Amniotic epithelial cell (primary cell): Measurements from ENCODE around the gene CSNK1A1.
"Not testable (repeated sequence)": the region's sequence is repeated elsewhere in the genome, so short reads cannot be mapped to it uniquely, and the experiment has no call there.

Source experiments
- DNase-seq: peaks from one replicate; pipeline ENCODE4 v3.0.0-alpha.2; 2010; ENCODE audit warnings: low read depth

Gene CSNK1A1

GRCh38 chr5:149456597-149457392 lies 94.4 kb downstream of the CSNK1A1 start:
- peak; percentile 92 for DNase-seq

- peak; percentile 82 for DNase-seq
Observed at GRCh38 chr5:149455889-149456409, 95.3 kb downstream of the CSNK1A1 start.

GRCh38 chr5:149453618-149454415 lies 97.4 kb downstream of the CSNK1A1 start:
- DNase-seq, result no peak

- DNase-seq, result peak; percentile 94
Observed at GRCh38 chr5:149452665-149453617, 98.3 kb downstream of the CSNK1A1 start.

GRCh38 chr5:149452007-149452664 lies 99.1 kb downstream of the CSNK1A1 start:
- peak; percentile 63 for DNase-seq

GRCh38 chr5:149450199-149450598 lies 101.0 kb downstream of the CSNK1A1 start:
- DNase-seq, result peak; percentile 50

- peak; percentile 53 for DNase-seq
Observed at GRCh38 chr5:149448831-149449714, 102.2 kb downstream of the CSNK1A1 start.

- DNase-seq, result no peak
Observed at GRCh38 chr5:149448431-149448830, 102.8 kb downstream of the CSNK1A1 start.

GRCh38 chr5:149447373-149448367 lies 103.6 kb downstream of the CSNK1A1 start:
- peak; percentile 62 for DNase-seq

GRCh38 chr5:149446794-149447193 lies 104.4 kb downstream of the CSNK1A1 start:
- DNase-seq, result not testable (repeated sequence)

- peak; percentile 96 for DNase-seq
Observed at GRCh38 chr5:149445739-149446369, 105.4 kb downstream of the CSNK1A1 start.

GRCh38 chr5:149445343-149445738 lies 105.9 kb downstream of the CSNK1A1 start:
- no peak for DNase-seq

- not testable (repeated sequence) for DNase-seq
Observed at GRCh38 chr5:149444430-149444829, 106.8 kb downstream of the CSNK1A1 start.

GRCh38 chr5:149443210-149443609 lies 108.0 kb downstream of the CSNK1A1 start:
- DNase-seq, result no peak

- DNase-seq, result peak; percentile 61
Observed at GRCh38 chr5:149442563-149443182, 108.6 kb downstream of the CSNK1A1 start.
